Cardiac fibroblast (primary cell): Measurements from ENCODE around the gene ARHGEF33.
A peak's percentile ranks its signal among the peaks of the same experiment; 100 is the strongest.

Source experiments
- DNase-seq, 2 donors: peaks; one replicate each; pipeline versions ENCODE4 v3.0.0 to v3.0.0-alpha.2; 2010; ENCODE audit warnings: low read depth in 2 of 2
- H3K4me3 ChIP-seq, 2 donors: replicated peaks in 1 of 2; 1 replicate in 1 of 2; 2 replicates in 1 of 2; pipeline ENCODE4 v1.5.1; 2011; ENCODE audit warnings: low read depth in 2 of 2, low read length in 2 of 2, mild to moderate bottlenecking in 2 of 2, moderate library complexity in 1 of 2
- TF ChIP-seq, protein P1 (sequence below): IDR thresholded peaks from one replicate; pipeline ENCODE4 v1.5.1; 2011; ENCODE audit warnings: low read depth, mild to moderate bottlenecking, low read length, inconsistent platforms

The ARHGEF33 gene

DNA sequence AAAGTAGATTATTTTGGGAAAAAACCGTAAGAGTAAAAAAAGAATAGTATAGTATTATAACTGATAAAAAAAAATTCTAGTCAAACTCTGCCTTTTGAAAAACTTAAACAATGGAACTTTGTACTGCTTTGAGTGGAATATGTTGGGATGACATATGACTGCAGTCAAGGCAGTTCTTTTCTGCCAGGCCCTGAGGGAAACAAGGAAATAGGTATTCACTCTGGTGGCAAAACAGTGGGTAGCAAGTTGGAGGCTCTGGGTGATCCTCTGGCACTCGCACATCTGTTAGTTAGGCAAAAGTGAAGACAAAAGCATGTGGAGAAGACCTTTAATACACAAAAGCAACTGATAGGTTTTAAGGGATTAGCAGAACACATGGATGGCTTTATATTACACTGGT, 102.2 kb downstream of the ARHGEF33 start:
- no peak for DNase-seq
- no peak overlapping the region for H3K4me3 ChIP-seq
- TF ChIP-seq, protein P1, sequence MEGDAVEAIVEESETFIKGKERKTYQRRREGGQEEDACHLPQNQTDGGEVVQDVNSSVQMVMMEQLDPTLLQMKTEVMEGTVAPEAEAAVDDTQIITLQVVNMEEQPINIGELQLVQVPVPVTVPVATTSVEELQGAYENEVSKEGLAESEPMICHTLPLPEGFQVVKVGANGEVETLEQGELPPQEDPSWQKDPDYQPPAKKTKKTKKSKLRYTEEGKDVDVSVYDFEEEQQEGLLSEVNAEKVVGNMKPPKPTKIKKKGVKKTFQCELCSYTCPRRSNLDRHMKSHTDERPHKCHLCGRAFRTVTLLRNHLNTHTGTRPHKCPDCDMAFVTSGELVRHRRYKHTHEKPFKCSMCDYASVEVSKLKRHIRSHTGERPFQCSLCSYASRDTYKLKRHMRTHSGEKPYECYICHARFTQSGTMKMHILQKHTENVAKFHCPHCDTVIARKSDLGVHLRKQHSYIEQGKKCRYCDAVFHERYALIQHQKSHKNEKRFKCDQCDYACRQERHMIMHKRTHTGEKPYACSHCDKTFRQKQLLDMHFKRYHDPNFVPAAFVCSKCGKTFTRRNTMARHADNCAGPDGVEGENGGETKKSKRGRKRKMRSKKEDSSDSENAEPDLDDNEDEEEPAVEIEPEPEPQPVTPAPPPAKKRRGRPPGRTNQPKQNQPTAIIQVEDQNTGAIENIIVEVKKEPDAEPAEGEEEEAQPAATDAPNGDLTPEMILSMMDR: no peak

DNA sequence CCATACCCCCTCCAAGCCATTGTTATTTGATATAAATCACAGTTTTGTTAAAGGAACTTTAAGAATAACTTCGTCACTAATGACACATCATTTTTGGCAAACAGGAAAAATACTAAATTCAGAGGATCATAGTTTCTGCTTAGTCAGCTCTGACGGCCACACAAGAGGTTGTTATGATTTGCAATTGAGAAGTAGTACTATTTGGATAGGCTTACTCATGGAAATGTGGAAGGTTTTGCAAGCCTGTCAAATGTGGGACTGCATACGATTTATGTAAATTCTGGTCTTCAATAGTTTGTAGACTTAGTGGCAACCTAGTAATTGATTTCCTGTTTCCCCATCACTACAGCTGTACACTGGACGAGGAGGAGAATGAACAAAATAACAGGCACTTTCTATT, 108.1 kb downstream of the ARHGEF33 start:
- TF ChIP-seq, protein P1: no peak
- H3K4me3 ChIP-seq: no peak overlapping the region
- peak; percentile 90 to 98 for DNase-seq

DNA sequence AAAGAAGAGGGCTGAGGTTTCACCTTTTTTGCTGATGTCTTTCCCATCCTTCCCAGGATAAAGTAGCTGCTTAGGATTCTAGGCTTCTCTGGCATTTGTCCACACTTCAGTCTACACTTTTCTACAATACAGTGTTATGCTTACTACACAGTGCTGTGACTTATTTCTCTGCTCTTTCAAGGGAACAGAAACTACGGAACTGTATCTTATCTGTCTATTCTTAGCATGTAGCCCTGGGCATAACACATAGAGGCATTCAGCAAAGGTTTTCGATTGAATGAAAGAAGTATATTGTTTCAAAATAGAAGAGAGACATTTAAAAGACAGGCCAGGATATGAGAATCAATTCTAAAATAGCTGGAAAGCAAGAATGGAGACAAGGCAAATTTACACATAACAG, 110.9 kb downstream of the ARHGEF33 start:
- no peak overlapping the region for H3K4me3 ChIP-seq

DNA sequence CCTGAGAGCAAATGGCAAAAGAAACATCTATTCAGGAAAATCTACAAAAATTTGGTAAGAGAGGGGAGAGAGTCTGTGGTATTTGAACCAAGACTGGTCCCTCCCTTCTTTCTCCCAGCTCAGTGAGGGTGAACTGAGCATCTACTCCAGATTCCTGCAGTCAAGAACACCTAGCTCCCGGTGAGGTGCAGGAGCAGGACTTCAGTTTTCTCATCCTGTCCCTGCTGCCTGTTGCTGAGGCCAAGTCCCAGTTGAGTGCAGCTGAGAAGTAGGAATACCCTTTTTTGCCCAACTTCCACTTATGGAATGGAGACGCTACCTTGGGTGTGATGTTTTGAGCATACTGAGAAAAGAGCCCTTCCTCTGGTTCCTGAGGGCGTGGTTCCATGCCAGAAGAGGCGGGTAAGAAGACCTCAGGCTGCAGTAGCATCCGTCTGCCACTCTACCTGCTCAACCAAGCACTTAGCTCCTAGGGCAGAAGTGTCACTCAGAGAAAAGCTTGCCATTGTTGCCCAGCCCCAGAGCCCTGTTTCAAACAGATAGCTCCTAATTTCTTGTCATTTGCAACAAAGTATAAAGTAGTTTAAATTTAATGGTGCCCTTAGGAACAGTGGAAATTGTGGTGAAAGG, 118.3 kb downstream of the ARHGEF33 start:
- TF ChIP-seq, protein P1: no peak
- no peak for DNase-seq
- no peak overlapping the region for H3K4me3 ChIP-seq

More for the DNA sequence above, 110.9 kb downstream of the ARHGEF33 start:
- DNase-seq: peak in 1 of 2 donors; percentile 8
- TF ChIP-seq, protein P1: no peak

DNA sequence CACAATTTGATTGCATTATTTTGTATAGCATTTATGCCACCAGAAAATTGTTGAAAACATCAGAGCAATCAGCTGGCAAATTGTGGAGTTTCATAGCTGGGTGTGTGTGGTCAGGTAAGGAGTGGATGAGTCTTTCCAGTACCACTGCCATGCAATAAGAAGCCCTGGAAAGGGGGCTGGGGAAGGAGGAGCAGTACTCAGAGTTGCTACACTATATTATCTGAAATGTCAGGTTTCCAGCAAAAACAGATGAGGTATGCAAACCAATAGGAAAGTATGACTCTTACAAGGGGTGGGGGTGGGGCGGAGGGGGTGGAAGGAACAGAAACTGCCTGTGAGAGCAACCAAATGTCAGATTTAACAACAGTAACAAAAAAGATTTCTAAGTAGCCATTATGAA, 119.0 kb downstream of the ARHGEF33 start:
- peak; percentile 42 to 53 for DNase-seq
- no peak overlapping the region for H3K4me3 ChIP-seq
- TF ChIP-seq, protein P1: no peak

DNA sequence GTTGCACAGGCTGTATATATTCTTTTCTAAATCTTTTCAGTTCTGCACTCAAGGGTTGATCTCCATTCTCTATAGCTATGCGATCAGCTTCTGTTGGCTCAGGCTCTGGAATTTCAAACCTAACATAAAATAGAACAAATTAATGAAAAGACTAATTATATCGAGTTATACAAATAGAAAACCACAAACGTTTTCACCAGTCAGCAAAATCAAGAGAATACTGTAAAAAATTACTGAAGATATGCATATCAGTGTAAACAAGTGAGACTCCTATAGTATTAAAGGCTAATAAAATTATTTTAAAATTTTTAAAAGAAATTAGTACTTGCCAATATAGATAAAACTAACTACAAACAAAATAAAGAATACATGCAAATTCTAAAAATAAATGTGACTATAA, 124.2 kb downstream of the ARHGEF33 start:
- DNase-seq: no peak
- no peak overlapping the region for H3K4me3 ChIP-seq
- TF ChIP-seq, protein P1: no peak

DNA sequence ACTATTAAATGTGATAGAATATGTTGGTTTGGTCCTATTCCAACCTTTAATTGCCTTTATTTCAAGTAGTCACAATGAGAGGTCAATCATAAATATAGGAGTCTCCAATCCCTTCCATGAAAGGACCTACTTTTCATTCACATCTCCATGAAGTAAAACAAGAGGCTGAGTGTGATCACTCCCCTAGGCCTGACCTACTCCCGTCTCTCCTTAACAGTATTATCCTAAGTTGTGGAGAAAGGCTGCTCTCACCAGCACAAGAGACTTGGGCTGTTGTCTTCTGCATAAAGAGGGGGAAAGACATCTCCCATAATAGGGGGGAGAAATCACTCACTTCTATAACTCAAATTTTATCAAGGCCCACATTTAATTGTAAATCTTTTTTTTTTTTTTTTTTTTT, 125.7 kb downstream of the ARHGEF33 start:
- DNase-seq: no peak
- no peak overlapping the region for H3K4me3 ChIP-seq
- TF ChIP-seq, protein P1: no peak
